Colonic mucosa (tissue), 4 donors: ENCODE measurements around the gene IFT80. TPM values are rescaled to one million over a fixed set of nuclear protein-coding genes. Genes with fewer than 3 reads are reported as not detected.

ENCODE experiments used
- DNase-seq: peaks from one replicate; pipeline ENCODE4 v3.0.0-alpha.2; 2020
- H3K27ac ChIP-seq: fragments of 200-600 bp; one replicate; pipeline ENCODE4 v1.8.0; 2021
- H3K27me3 ChIP-seq: fragments of 200-600 bp; one replicate; pipeline ENCODE4 v1.8.0; 2021
- H3K36me3 ChIP-seq: fragments of 200-600 bp; one replicate; pipeline ENCODE4 v1.8.0; 2021
- H3K4me1 ChIP-seq: fragments of 200-600 bp; one replicate; pipeline ENCODE4 v1.8.0; 2021; ENCODE audit warnings: mild to moderate bottlenecking
- H3K4me3 ChIP-seq: fragments of 200-600 bp; one replicate; pipeline ENCODE4 v1.8.0; 2021
- H3K9ac ChIP-seq, 2 donors: one replicate each; pipeline ENCODE4 v1.7.0; 2013; ENCODE audit warnings: control low read depth in 2 of 2, low read depth in 2 of 2, low read length in 2 of 2
- H3K9me3 ChIP-seq: fragments of 200-600 bp; one replicate; pipeline ENCODE4 v1.8.0; 2021
- CTCF ChIP-seq: fragments of 200-600 bp; IDR thresholded peaks from one replicate; pipeline ENCODE4 v1.8.0; 2022; ENCODE audit warnings: antibody characterized with exemption, mild to moderate bottlenecking
- intact Hi-C: fragments of 100-400 bp; cut with DNase I; formaldehyde crosslinking; loops from one replicate; pipeline ENCODE4 v1.14.1; 2022
- total RNA-seq, 2 donors: library from RNA; stranded (reverse); fragmentation: NEBNext Ultra II Directional in 1 of 2; extraction: Animal tissue kit (Norgen Biotek cat#: 25700) in 1 of 2; gene quantifications; one replicate each; pipeline ENCODE4 v1.2.1, GENCODE V29; 2021
- donor health status: healthy.
- donor health status: DM: no; HTN: no; CAD: no.
- donor health status: DM: no; HTN: no; CAD: no.

The IFT80 gene
- total RNA-seq, 2 donors from 2014 or later: 13.1 to 13.8 TPM

GRCh38 chr3:160427832-160428424, 28.9 kb upstream of the IFT80 start:
- no peaks in the 10 kb centered on the region for H3K9me3 ChIP-seq
- H3K36me3 ChIP-seq: no peaks in the 10 kb centered on the region
- H3K27me3 ChIP-seq: no peaks in the 10 kb centered on the region
- TF ChIP-seq CTCF: no peak
- H3K4me3 ChIP-seq: no peak overlapping the region
- no peaks in the 10 kb centered on the region for H3K4me1 ChIP-seq
- no peak overlapping the region for H3K27ac ChIP-seq
- H3K9ac ChIP-seq: no peak overlapping the region
- intact Hi-C loops: no loop called here
- no peak for DNase-seq

- no peak for TF ChIP-seq CTCF
- Histone ChIP-seq H3K9me3 (no peaks in the 10 kb centered on the region), H3K4me3 (no peak overlapping the region), H3K9ac (no peak overlapping the region), H3K27ac (no peak overlapping the region), H3K36me3 (no peaks in the 10 kb centered on the region), H3K4me1 (no peaks in the 10 kb centered on the region), H3K27me3 (no peaks in the 10 kb centered on the region)
- intact Hi-C loops: no loop called here
- DNase-seq: no peak
Measured at GRCh38 chr3:160417311-160417710, 18.3 kb upstream of the IFT80 start.

- H3K4me1 ChIP-seq: no peaks in the 10 kb centered on the region
- no peaks in the 10 kb centered on the region for H3K27me3 ChIP-seq
- H3K36me3 ChIP-seq: no peaks in the 10 kb centered on the region
- TF ChIP-seq CTCF: peak; percentile 90
- no peak overlapping the region for H3K27ac ChIP-seq
- no peak overlapping the region for H3K9ac ChIP-seq
- H3K4me3 ChIP-seq: no peak overlapping the region
- H3K9me3 ChIP-seq: no peaks in the 10 kb centered on the region
- peak; percentile 64 for DNase-seq
- intact Hi-C loops: loop anchor here (2.0 to 5.0 kb wide), 2 partner anchors 251 to 381 kb away; no protein-coding TSS in a partner anchor
Measured at GRCh38 chr3:160413613-160414248, 14.7 kb upstream of the IFT80 start.

- H3K27me3 ChIP-seq: no peaks in the 10 kb centered on the region
- no peaks in the 10 kb centered on the region for H3K36me3 ChIP-seq
- no peak overlapping the region for H3K4me3 ChIP-seq
- intact Hi-C loops: loop anchor here (2.0 to 5.0 kb wide), 2 partner anchors 250 to 380 kb away; no protein-coding TSS in a partner anchor
- no peak for DNase-seq
- no peak overlapping the region for H3K27ac ChIP-seq
- H3K4me1 ChIP-seq: no peaks in the 10 kb centered on the region
- TF ChIP-seq CTCF: no peak
- H3K9ac ChIP-seq: no peak overlapping the region
- no peaks in the 10 kb centered on the region for H3K9me3 ChIP-seq
Measured at GRCh38 chr3:160412477-160412876, 13.5 kb upstream of the IFT80 start.

- Histone ChIP-seq H3K9me3 (no peaks in the 10 kb centered on the region), H3K27me3 (no peaks in the 10 kb centered on the region), H3K4me3 (no peak overlapping the region), H3K36me3 (no peaks in the 10 kb centered on the region), H3K4me1 (no peaks in the 10 kb centered on the region), H3K9ac (no peak overlapping the region), H3K27ac (no peak overlapping the region)
- DNase-seq: no peak
- intact Hi-C loops: loop anchor here (5.0 kb wide), 1 partner anchor 378 kb away; no protein-coding TSS in a partner anchor
- TF ChIP-seq CTCF: no peak
Measured at GRCh38 chr3:160409812-160410610, 11.0 kb upstream of the IFT80 start.
